Measurements from ENCODE around the gene EFL1.

GRCh38 chr15:82113106-82113715 is 149.3 kb downstream of the EFL1 start:
- TF ChIP-seq, protein P1, sequence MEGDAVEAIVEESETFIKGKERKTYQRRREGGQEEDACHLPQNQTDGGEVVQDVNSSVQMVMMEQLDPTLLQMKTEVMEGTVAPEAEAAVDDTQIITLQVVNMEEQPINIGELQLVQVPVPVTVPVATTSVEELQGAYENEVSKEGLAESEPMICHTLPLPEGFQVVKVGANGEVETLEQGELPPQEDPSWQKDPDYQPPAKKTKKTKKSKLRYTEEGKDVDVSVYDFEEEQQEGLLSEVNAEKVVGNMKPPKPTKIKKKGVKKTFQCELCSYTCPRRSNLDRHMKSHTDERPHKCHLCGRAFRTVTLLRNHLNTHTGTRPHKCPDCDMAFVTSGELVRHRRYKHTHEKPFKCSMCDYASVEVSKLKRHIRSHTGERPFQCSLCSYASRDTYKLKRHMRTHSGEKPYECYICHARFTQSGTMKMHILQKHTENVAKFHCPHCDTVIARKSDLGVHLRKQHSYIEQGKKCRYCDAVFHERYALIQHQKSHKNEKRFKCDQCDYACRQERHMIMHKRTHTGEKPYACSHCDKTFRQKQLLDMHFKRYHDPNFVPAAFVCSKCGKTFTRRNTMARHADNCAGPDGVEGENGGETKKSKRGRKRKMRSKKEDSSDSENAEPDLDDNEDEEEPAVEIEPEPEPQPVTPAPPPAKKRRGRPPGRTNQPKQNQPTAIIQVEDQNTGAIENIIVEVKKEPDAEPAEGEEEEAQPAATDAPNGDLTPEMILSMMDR (IDR thresholded peaks at IDR 0.05), result no peak
- TF ChIP-seq RXRA (IDR thresholded peaks at IDR 0.05; ENCODE audit: borderline replicate concordance, low read depth), result no peak
